DND-41 (cell line): ENCODE measurements around the gene KCNMA1.
A peak's percentile ranks its signal among the peaks of the same experiment; 100 is the strongest.

ENCODE experiments used
- ATAC-seq: fragments of 200-7000 bp; cut with Tn5 transposase; 3 replicates; pipeline ENCODE4 v1.9.1; 2021; ENCODE audit warnings: low read depth; ENCODE audit not compliant: insufficient read depth
- DNase-seq: peaks from one replicate; pipeline ENCODE4 v3.0.0-alpha.2; 2020
- H2AFZ ChIP-seq: 2 replicates; pipeline ENCODE4 v1.6.0; 2012; ENCODE audit warnings: low read depth, low read length
- H3K27ac ChIP-seq: 2 replicates; pipeline ENCODE4 v1.5.1; 2012; ENCODE audit warnings: low read length, inconsistent platforms
- H3K27me3 ChIP-seq: fragments of 200-600 bp; sonication (generic); 2 replicates; pipeline ENCODE4 v1.6.0; 2012; ENCODE audit warnings: low read length, mild to moderate bottlenecking, inconsistent platforms; ENCODE audit not compliant: insufficient read depth, poor library complexity
- H3K36me3 ChIP-seq: 2 replicates; pipeline ENCODE4 v1.5.1; 2012; ENCODE audit warnings: low read length, inconsistent platforms; ENCODE audit not compliant: insufficient read depth
- H3K4me1 ChIP-seq: 2 replicates; pipeline ENCODE4 v1.5.1; 2012; ENCODE audit warnings: mild to moderate bottlenecking, low read length; ENCODE audit not compliant: insufficient read depth
- H3K4me2 ChIP-seq: 2 replicates; pipeline ENCODE4 v1.6.0; 2012; ENCODE audit warnings: mild to moderate bottlenecking, moderate library complexity, low read length, inconsistent platforms; ENCODE audit not compliant: insufficient read depth
- H3K4me3 ChIP-seq, 2 experiments: fragments of 200-600 bp in 1 of 2; shearing (Covaris generic) in 1 of 2; 2 replicates each; pipeline ENCODE4 v1.5.1; 2012 to 2016; ENCODE audit warnings: inconsistent platforms in 2 of 2, low read length in 2 of 2, mild to moderate bottlenecking in 2 of 2, low read depth in 1 of 2, moderate library complexity in 1 of 2
- H3K79me2 ChIP-seq: 2 replicates; pipeline ENCODE4 v1.6.0; 2012; ENCODE audit warnings: low read length, inconsistent platforms; ENCODE audit not compliant: insufficient read depth
- H3K9ac ChIP-seq: 2 replicates; pipeline ENCODE4 v1.6.0; 2012; ENCODE audit warnings: low read depth, mild to moderate bottlenecking, inconsistent platforms, low read length, moderate library complexity
- H3K9me3 ChIP-seq: 2 replicates; pipeline ENCODE4 v1.5.1; 2012; ENCODE audit warnings: low read length, moderate library complexity, mild to moderate bottlenecking, inconsistent platforms; ENCODE audit not compliant: insufficient read depth, severe bottlenecking
- H4K20me1 ChIP-seq: 2 replicates; pipeline ENCODE4 v1.6.0; 2012; ENCODE audit warnings: low read length; ENCODE audit not compliant: insufficient read depth
- CTCF ChIP-seq: IDR thresholded peaks from 2 replicates; pipeline ENCODE4 v1.5.1; 2012; ENCODE audit warnings: borderline replicate concordance, low read length, moderate library complexity, mild to moderate bottlenecking; ENCODE audit not compliant: poor library complexity, severe bottlenecking; ENCODE audit errors: extremely low read depth
- EZH2 ChIP-seq: IDR thresholded peaks from 3 replicates; pipeline ENCODE4 v1.6.1; 2012; ENCODE audit warnings: borderline replicate concordance, low read depth, mild to moderate bottlenecking, moderate library complexity, low read length, inconsistent platforms; ENCODE audit not compliant: severe bottlenecking

The KCNMA1 gene

GRCh38 chr10:77604063-77604462 lies 33.5 kb downstream of the KCNMA1 start:
- H2AFZ ChIP-seq = no peak overlapping the region
- H3K4me2 ChIP-seq = no peak overlapping the region
- no peak overlapping the region for H3K27ac ChIP-seq
- 0 out of 2 replicates have a peak, but pooled peaks cover 4% of the 10 kb centered on the region for H4K20me1 ChIP-seq
- ATAC-seq (peak; percentile 6; the same call in 1 of the 3 replicates), DNase-seq (no peak)
- no peaks in the 10 kb centered on the region for H3K36me3 ChIP-seq
- H3K4me3 ChIP-seq = no peak overlapping the region
- H3K9ac ChIP-seq = no peak overlapping the region
- H3K27me3 ChIP-seq = no peaks in the 10 kb centered on the region
- TF ChIP-seq CTCF = no peak
- TF ChIP-seq EZH2 = no peak
- no peaks in the 10 kb centered on the region for H3K9me3 ChIP-seq
- H3K79me2 ChIP-seq = no peaks in the 10 kb centered on the region
- peaks cover 18% of the 10 kb centered on the region for H3K4me1 ChIP-seq

GRCh38 chr10:77603534-77603927 lies 34.1 kb downstream of the KCNMA1 start:
- ATAC-seq (peak; percentile 77), DNase-seq (peak; percentile 31)
- H3K36me3 ChIP-seq = no peaks in the 10 kb centered on the region
- no peak overlapping the region for H3K27ac ChIP-seq
- no peak overlapping the region for H3K4me3 ChIP-seq
- H3K9me3 ChIP-seq = no peaks in the 10 kb centered on the region
- H3K4me2 ChIP-seq = peak overlapping the region; percentile 48
- TF ChIP-seq CTCF (no peak), EZH2 (no peak)
- H2AFZ ChIP-seq = no peak overlapping the region
- no peaks in the 10 kb centered on the region for H3K79me2 ChIP-seq
- no peaks in the 10 kb centered on the region for H3K27me3 ChIP-seq
- no peak overlapping the region for H3K9ac ChIP-seq
- H4K20me1 ChIP-seq = 0 out of 2 replicates have a peak, but pooled peaks cover 4% of the 10 kb centered on the region
- H3K4me1 ChIP-seq = peaks cover 18% of the 10 kb centered on the region

- DNase-seq = peak; percentile 29
- Histone ChIP-seq H3K4me3 (no peak overlapping the region), H3K27me3 (no peaks in the 10 kb centered on the region), H3K36me3 (no peaks in the 10 kb centered on the region), H3K4me2 (peak overlapping the region; percentile 48), H4K20me1 (0 out of 2 replicates have a peak, but pooled peaks cover 4% of the 10 kb centered on the region), H3K27ac (no peak overlapping the region), H3K79me2 (no peaks in the 10 kb centered on the region), H2AFZ (peak overlapping the region; percentile 65), H3K9ac (no peak overlapping the region), H3K9me3 (no peaks in the 10 kb centered on the region), H3K4me1 (peaks cover 18% of the 10 kb centered on the region)
- TF ChIP-seq CTCF = no peak
- TF ChIP-seq EZH2 = no peak
- peak; percentile 81 for ATAC-seq
These were observed 34.6 kb downstream of the KCNMA1 start for GRCh38 chr10:77602913-77603533.
